Brain microvascular endothelial cell (primary cell): Measurements from ENCODE around the gene METTL25.

Experiments used
- DNase-seq: peaks from one replicate; pipeline ENCODE4 v3.0.0-alpha.2; 2020
- H3K27ac ChIP-seq: fragments of 250-450 bp; sonication (Bioruptor Pico); 2 replicates; pipeline ENCODE4 v1.5.1; 2020; ENCODE audit warnings: mild to moderate bottlenecking, moderate library complexity
- H3K27me3 ChIP-seq: fragments of 250-450 bp; sonication (Bioruptor Pico); replicated peaks from 2 replicates; pipeline ENCODE4 v1.5.1; 2020; ENCODE audit warnings: mild to moderate bottlenecking
- H3K36me3 ChIP-seq: fragments of 250-450 bp; sonication (Bioruptor Pico); replicated peaks from 2 replicates; pipeline ENCODE4 v1.5.1; 2020; ENCODE audit warnings: mild to moderate bottlenecking
- H3K4me3 ChIP-seq: 2 replicates; pipeline ENCODE4 v1.5.1; 2011; ENCODE audit warnings: low read depth, mild to moderate bottlenecking, control low read depth, low read length, moderate library complexity
- CTCF ChIP-seq: IDR thresholded peaks from 2 replicates; pipeline ENCODE4 v1.5.1; 2011; ENCODE audit warnings: low read depth, mild to moderate bottlenecking, moderate library complexity, low read length, control low read depth, inconsistent platforms; ENCODE audit errors: missing control alignments
- in situ Hi-C: cut with HindIII; loops from 2 replicates; pipeline ENCODE4 v1.10.0; 2017; ENCODE audit warnings: low sequenced_read_pairs, low pct_ligation_motif_present

Gene METTL25

GRCh38 chr12:82383930-82384552 lies 25.7 kb downstream of the METTL25 start:
- Histone ChIP-seq H3K27ac (no peak overlapping the region), H3K36me3 (no peaks in the 10 kb centered on the region), H3K4me3 (no peak overlapping the region), H3K27me3 (no peaks in the 10 kb centered on the region)
- TF ChIP-seq CTCF: peak; percentile 51
- peak; percentile 25 for DNase-seq
- in situ Hi-C loops: no loop called here

GRCh38 chr12:82398879-82399278 lies 40.5 kb downstream of the METTL25 start:
- no peaks in the 10 kb centered on the region for H3K36me3 ChIP-seq
- H3K4me3 ChIP-seq: no peak overlapping the region
- no peak for DNase-seq
- no peaks in the 10 kb centered on the region for H3K27me3 ChIP-seq
- no peak overlapping the region for H3K27ac ChIP-seq
- no peak for TF ChIP-seq CTCF
- in situ Hi-C loops: no loop called here

GRCh38 chr12:82400819-82401218 lies 42.5 kb downstream of the METTL25 start:
- H3K36me3 ChIP-seq: no peaks in the 10 kb centered on the region
- no peak for TF ChIP-seq CTCF
- in situ Hi-C loops: no loop called here

GRCh38 chr12:82406651-82407050 lies 48.3 kb downstream of the METTL25 start:
- no peaks in the 10 kb centered on the region for H3K27me3 ChIP-seq
- H3K36me3 ChIP-seq: no peaks in the 10 kb centered on the region
- in situ Hi-C loops: no loop called here
- no peak overlapping the region for H3K4me3 ChIP-seq
- TF ChIP-seq CTCF: no peak
- DNase-seq: no peak
- H3K27ac ChIP-seq: no peak overlapping the region

More at GRCh38 chr12:82400819-82401218, 42.5 kb downstream of the METTL25 start:
- H3K27me3 ChIP-seq: no peaks in the 10 kb centered on the region
- no peak overlapping the region for H3K27ac ChIP-seq
- no peak for DNase-seq
- no peak overlapping the region for H3K4me3 ChIP-seq

- Histone ChIP-seq H3K4me3 (no peak overlapping the region), H3K27ac (no peak overlapping the region), H3K27me3 (no peaks in the 10 kb centered on the region), H3K36me3 (no peaks in the 10 kb centered on the region)
- TF ChIP-seq CTCF: no peak
- in situ Hi-C loops: no loop called here
- no peak for DNase-seq
These were observed 49.2 kb downstream of the METTL25 start for GRCh38 chr12:82407481-82407880.

- Histone ChIP-seq H3K27ac (no peak overlapping the region), H3K36me3 (no peaks in the 10 kb centered on the region), H3K4me3 (no peak overlapping the region), H3K27me3 (no peaks in the 10 kb centered on the region)
- in situ Hi-C loops: no loop called here
- no peak for DNase-seq
- TF ChIP-seq CTCF: no peak
These were observed 50.5 kb downstream of the METTL25 start for GRCh38 chr12:82408844-82409243.
